Fibroblast of mammary gland (primary cell): ENCODE measurements around the gene C5.

Experiments used
- DNase-seq: peaks from one replicate; pipeline ENCODE4 v3.0.0-alpha.2; 2010; ENCODE audit warnings: low read depth
- H3K4me3 ChIP-seq: 2 replicates; pipeline ENCODE4 v1.5.1; 2011; ENCODE audit warnings: low read depth, mild to moderate bottlenecking, low read length, moderate library complexity; ENCODE audit not compliant: control insufficient read depth
- CTCF ChIP-seq: conservative IDR thresholded peaks from 2 replicates; pipeline ENCODE4 v1.5.1; 2011; ENCODE audit warnings: low read depth, low read length, inconsistent platforms; ENCODE audit not compliant: control insufficient read depth, insufficient read depth

C5 gene

GRCh38 chr9:120915854-120916470 lies 134.1 kb downstream of the C5 start:
- no peak for TF ChIP-seq CTCF
- H3K4me3 ChIP-seq: no peak overlapping the region
- DNase-seq: no peak

- H3K4me3 ChIP-seq: no peak overlapping the region
- TF ChIP-seq CTCF: no peak
- peak; percentile 76 for DNase-seq
Observed at GRCh38 chr9:120914953-120915352, 135.1 kb downstream of the C5 start.

GRCh38 chr9:120914396-120914795 lies 135.7 kb downstream of the C5 start:
- no peak overlapping the region for H3K4me3 ChIP-seq
- DNase-seq: no peak
- no peak for TF ChIP-seq CTCF

GRCh38 chr9:120913647-120914264 lies 136.3 kb downstream of the C5 start:
- H3K4me3 ChIP-seq: no peak overlapping the region
- no peak for DNase-seq
- no peak for TF ChIP-seq CTCF

- no peak for DNase-seq
- no peak for TF ChIP-seq CTCF
- H3K4me3 ChIP-seq: no peak overlapping the region
Observed at GRCh38 chr9:120912958-120913646, 137.0 kb downstream of the C5 start.

- H3K4me3 ChIP-seq: no peak overlapping the region
- no peak for DNase-seq
Observed at GRCh38 chr9:120911295-120911837, 138.7 kb downstream of the C5 start.

More at GRCh38 chr9:120911295-120911837, 138.7 kb downstream of the C5 start:
- TF ChIP-seq CTCF: no peak
